GM12864 (cell line): ENCODE measurements around the gene MCEMP1.

Source experiments
- DNase-seq: peaks from one replicate; pipeline ENCODE4 v3.0.0-alpha.2; 2011; ENCODE audit warnings: low read depth
- H3K4me3 ChIP-seq: 2 replicates; pipeline ENCODE4 v1.5.1; 2011; ENCODE audit warnings: mild to moderate bottlenecking, low read depth, low read length, control low read depth
- CTCF ChIP-seq: IDR thresholded peaks from 2 replicates; pipeline ENCODE4 v1.5.1; 2011; ENCODE audit warnings: low read depth, mild to moderate bottlenecking, moderate library complexity, low read length, control low read depth, inconsistent platforms; ENCODE audit errors: missing control alignments

Gene MCEMP1

GRCh38 chr19:7652061-7652641 is 24.7 kb upstream of the MCEMP1 start:
- DNase-seq: peak; percentile 57
- peak; percentile 91 for TF ChIP-seq CTCF
- peak overlapping the region; percentile 44 for H3K4me3 ChIP-seq

GRCh38 chr19:7654401-7654800 is 22.5 kb upstream of the MCEMP1 start:
- no peak for DNase-seq
- TF ChIP-seq CTCF: no peak
- H3K4me3 ChIP-seq: no peak overlapping the region

- no peak overlapping the region for H3K4me3 ChIP-seq
- DNase-seq: no peak
- no peak for TF ChIP-seq CTCF
Measured at GRCh38 chr19:7655581-7655980, 21.3 kb upstream of the MCEMP1 start.

GRCh38 chr19:7657131-7657751 is 19.6 kb upstream of the MCEMP1 start:
- DNase-seq: no peak
- no peak for TF ChIP-seq CTCF
- no peak overlapping the region for H3K4me3 ChIP-seq

- H3K4me3 ChIP-seq: peak overlapping the region; percentile 53
- TF ChIP-seq CTCF: no peak
- peak; percentile 89 for DNase-seq
Measured at GRCh38 chr19:7658219-7658686, 18.6 kb upstream of the MCEMP1 start.

- H3K4me3 ChIP-seq: no peak overlapping the region
- no peak for DNase-seq
- TF ChIP-seq CTCF: no peak
Measured at GRCh38 chr19:7661744-7662538, 14.9 kb upstream of the MCEMP1 start.

GRCh38 chr19:7662657-7663056 is 14.2 kb upstream of the MCEMP1 start:
- no peak overlapping the region for H3K4me3 ChIP-seq
- no peak for TF ChIP-seq CTCF
- DNase-seq: no peak
